Panc1 (cell line): Measurements from ENCODE around the gene BBS9.

Source experiments
- POLR2AphosphoS5 ChIP-seq: IDR thresholded peaks from 2 replicates; pipeline ENCODE4 v1.6.1; 2012; ENCODE audit warnings: mild to moderate bottlenecking, low read depth, low read length, moderate library complexity
- SIN3A ChIP-seq: IDR thresholded peaks from 2 replicates; pipeline ENCODE4 v1.6.1; 2012; ENCODE audit warnings: low read depth, mild to moderate bottlenecking, low read length, moderate library complexity, borderline replicate concordance; ENCODE audit not compliant: insufficient read depth
- TF ChIP-seq, protein P1 (sequence below): fragments of 450-650 bp; IDR thresholded peaks from 2 replicates; pipeline ENCODE4 v1.5.1; 2017; ENCODE audit warnings: mild to moderate bottlenecking
- TF ChIP-seq, protein P2 (sequence below), 2 experiments: IDR thresholded peaks; 2 replicates each; pipeline ENCODE4 v1.6.1; 2011 to 2012; ENCODE audit warnings: low read depth in 2 of 2, control low read depth in 1 of 2, low read length in 1 of 2, mild to moderate bottlenecking in 1 of 2, moderate library complexity in 1 of 2; ENCODE audit not compliant: insufficient read depth in 1 of 2

DNA sequence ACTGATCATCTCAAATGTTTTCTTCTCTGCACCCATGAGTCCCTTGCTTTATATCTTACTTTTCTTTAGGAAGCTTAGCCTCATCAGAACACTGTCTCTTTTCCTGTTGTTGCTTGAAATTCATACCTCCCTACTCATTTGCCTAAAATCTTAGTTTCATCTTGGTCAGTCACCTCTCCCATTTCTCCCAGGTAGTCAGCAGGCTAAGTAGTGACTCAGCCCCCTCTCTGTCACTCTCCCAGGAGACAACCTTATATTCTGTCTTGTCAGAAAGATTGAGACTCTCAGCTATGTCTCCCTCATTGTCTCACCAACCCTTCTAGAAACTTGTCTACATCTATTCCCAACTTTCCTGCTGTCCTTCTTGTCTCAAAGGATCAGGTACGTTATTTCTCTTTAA is 280.9 kb downstream of the BBS9 start:
- no peak for TF ChIP-seq SIN3A
- TF ChIP-seq, protein P1, sequence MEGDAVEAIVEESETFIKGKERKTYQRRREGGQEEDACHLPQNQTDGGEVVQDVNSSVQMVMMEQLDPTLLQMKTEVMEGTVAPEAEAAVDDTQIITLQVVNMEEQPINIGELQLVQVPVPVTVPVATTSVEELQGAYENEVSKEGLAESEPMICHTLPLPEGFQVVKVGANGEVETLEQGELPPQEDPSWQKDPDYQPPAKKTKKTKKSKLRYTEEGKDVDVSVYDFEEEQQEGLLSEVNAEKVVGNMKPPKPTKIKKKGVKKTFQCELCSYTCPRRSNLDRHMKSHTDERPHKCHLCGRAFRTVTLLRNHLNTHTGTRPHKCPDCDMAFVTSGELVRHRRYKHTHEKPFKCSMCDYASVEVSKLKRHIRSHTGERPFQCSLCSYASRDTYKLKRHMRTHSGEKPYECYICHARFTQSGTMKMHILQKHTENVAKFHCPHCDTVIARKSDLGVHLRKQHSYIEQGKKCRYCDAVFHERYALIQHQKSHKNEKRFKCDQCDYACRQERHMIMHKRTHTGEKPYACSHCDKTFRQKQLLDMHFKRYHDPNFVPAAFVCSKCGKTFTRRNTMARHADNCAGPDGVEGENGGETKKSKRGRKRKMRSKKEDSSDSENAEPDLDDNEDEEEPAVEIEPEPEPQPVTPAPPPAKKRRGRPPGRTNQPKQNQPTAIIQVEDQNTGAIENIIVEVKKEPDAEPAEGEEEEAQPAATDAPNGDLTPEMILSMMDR, result no peak
- TF ChIP-seq POLR2AphosphoS5, result no peak
- TF ChIP-seq, protein P2, sequence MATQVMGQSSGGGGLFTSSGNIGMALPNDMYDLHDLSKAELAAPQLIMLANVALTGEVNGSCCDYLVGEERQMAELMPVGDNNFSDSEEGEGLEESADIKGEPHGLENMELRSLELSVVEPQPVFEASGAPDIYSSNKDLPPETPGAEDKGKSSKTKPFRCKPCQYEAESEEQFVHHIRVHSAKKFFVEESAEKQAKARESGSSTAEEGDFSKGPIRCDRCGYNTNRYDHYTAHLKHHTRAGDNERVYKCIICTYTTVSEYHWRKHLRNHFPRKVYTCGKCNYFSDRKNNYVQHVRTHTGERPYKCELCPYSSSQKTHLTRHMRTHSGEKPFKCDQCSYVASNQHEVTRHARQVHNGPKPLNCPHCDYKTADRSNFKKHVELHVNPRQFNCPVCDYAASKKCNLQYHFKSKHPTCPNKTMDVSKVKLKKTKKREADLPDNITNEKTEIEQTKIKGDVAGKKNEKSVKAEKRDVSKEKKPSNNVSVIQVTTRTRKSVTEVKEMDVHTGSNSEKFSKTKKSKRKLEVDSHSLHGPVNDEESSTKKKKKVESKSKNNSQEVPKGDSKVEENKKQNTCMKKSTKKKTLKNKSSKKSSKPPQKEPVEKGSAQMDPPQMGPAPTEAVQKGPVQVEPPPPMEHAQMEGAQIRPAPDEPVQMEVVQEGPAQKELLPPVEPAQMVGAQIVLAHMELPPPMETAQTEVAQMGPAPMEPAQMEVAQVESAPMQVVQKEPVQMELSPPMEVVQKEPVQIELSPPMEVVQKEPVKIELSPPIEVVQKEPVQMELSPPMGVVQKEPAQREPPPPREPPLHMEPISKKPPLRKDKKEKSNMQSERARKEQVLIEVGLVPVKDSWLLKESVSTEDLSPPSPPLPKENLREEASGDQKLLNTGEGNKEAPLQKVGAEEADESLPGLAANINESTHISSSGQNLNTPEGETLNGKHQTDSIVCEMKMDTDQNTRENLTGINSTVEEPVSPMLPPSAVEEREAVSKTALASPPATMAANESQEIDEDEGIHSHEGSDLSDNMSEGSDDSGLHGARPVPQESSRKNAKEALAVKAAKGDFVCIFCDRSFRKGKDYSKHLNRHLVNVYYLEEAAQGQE (IDR thresholded peaks at IDR 0.05; ENCODE audit: insufficient read depth in 1 of 2, low read depth in 2 of 2, low read length in 1 of 2), result no peak
